ENCODE measurements around the gene GRID2. TPM values are rescaled to one million over a fixed set of nuclear protein-coding genes. Genes with fewer than 3 reads are reported as not detected.

GRID2 gene
- polyA plus RNA-seq, 1 donor (not counting 4 experiments of a cell fraction or from before 2014, with no cell fraction given) = not detected

DNA sequence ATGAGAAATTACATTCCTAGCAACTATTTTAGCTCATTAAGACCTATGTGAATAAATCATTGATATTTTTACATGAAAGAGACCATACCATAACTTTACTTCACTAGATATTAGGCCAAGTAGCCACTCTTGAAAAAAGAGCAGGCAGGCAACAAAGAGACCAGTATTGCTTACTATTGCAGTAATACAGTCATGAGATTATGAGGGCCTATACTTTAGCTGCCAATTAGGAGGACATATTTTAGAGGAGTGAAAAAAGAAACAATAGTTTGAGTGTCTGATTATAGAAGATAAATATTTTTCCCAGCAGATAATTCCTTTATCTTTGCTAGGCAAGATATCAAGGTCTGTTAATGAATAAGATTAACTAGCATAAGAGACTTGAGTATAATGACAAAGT is 739.0 kb downstream of the GRID2 start:
- H3K9me3 ChIP-seq (ENCODE audit: control insufficient read depth, low read depth, low read length) = no peaks in the 10 kb centered on the region
- H3K9me1 ChIP-seq (ENCODE audit: control insufficient read depth, extremely low read depth, insufficient read depth, low read length) = no peaks in the 10 kb centered on the region
- TF ChIP-seq EZH2 (IDR thresholded peaks at IDR 0.05; ENCODE audit: low read length) = no peak
- TF ChIP-seq, protein P1, sequence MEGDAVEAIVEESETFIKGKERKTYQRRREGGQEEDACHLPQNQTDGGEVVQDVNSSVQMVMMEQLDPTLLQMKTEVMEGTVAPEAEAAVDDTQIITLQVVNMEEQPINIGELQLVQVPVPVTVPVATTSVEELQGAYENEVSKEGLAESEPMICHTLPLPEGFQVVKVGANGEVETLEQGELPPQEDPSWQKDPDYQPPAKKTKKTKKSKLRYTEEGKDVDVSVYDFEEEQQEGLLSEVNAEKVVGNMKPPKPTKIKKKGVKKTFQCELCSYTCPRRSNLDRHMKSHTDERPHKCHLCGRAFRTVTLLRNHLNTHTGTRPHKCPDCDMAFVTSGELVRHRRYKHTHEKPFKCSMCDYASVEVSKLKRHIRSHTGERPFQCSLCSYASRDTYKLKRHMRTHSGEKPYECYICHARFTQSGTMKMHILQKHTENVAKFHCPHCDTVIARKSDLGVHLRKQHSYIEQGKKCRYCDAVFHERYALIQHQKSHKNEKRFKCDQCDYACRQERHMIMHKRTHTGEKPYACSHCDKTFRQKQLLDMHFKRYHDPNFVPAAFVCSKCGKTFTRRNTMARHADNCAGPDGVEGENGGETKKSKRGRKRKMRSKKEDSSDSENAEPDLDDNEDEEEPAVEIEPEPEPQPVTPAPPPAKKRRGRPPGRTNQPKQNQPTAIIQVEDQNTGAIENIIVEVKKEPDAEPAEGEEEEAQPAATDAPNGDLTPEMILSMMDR (optimal IDR thresholded peaks at IDR 0.05 in 1 of 3, IDR thresholded peaks at IDR 0.05 in 1 of 3, conservative IDR thresholded peaks at IDR 0.05 in 1 of 3; ENCODE audit: extremely low read depth in 1 of 3, insufficient read depth in 2 of 3, low read length in 3 of 3) = no peak
- no peak overlapping the region for H3K27ac ChIP-seq (ENCODE audit: control insufficient read depth, insufficient read depth, low read length)
- H3K4me3 ChIP-seq (ENCODE audit: control insufficient read depth in 2 of 3, extremely low read depth in 1 of 3, insufficient read depth in 2 of 3, low read depth in 1 of 3, low read length in 3 of 3) = no peak overlapping the region
- H3K27me3 ChIP-seq (ENCODE audit: control insufficient read depth, extremely low read depth, insufficient read depth, low read length) = no peaks in the 10 kb centered on the region
- H3K4me2 ChIP-seq (ENCODE audit: control insufficient read depth, extremely low read depth, insufficient read depth, low read depth, low read length) = no peak overlapping the region
- H2AFZ ChIP-seq (ENCODE audit: control insufficient read depth, low read length) = no peak overlapping the region
- no peak overlapping the region for H3K9ac ChIP-seq (ENCODE audit: control insufficient read depth, extremely low read depth, insufficient read depth, low read length)
- no peaks in the 10 kb centered on the region for H3K36me3 ChIP-seq (ENCODE audit: control insufficient read depth in 2 of 2, extremely low read depth in 1 of 2, insufficient read depth in 2 of 2, low read length in 2 of 2)
- H3K4me1 ChIP-seq (ENCODE audit: control insufficient read depth, extremely low read depth, insufficient read depth, low read length) = no peaks in the 10 kb centered on the region
- FAIRE-seq = no peak
- dilution Hi-C loops (cut with MboI; ENCODE audit: extremely low pct_ligation_motif_present, low sequenced_read_pairs) = no loop called here
- H4K20me1 ChIP-seq (ENCODE audit: control insufficient read depth, extremely low read depth, insufficient read depth, low read length) = no peaks in the 10 kb centered on the region
- no peak for DNase-seq (ENCODE audit: low read depth, low spot score)
- H3K79me2 ChIP-seq (ENCODE audit: control insufficient read depth, insufficient read depth, low read length) = no peaks in the 10 kb centered on the region

DNA sequence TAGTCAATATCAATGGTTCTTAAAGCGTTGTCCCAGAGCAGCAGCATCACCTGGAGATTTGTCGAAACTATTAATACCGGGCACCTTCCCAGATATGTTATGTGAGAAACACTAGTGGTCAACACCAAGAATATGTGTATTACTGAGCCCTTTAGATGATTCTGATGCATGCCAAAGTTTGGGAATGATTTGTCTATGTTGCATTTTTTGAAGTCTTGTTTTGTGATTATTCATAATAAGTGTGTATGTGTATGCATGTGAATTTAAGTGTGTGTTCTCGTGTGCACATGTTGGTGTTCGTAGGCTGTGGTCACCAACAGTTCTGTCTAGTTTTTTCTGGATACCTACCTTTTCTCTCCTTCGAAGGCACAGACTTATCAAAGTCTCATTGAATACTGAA is 749.4 kb downstream of the GRID2 start:
- Histone ChIP-seq H3K4me1 (ENCODE audit: control insufficient read depth, extremely low read depth, insufficient read depth, low read length) (no peaks in the 10 kb centered on the region), H3K9me3 (ENCODE audit: control insufficient read depth, low read depth, low read length) (no peaks in the 10 kb centered on the region), H3K9ac (ENCODE audit: control insufficient read depth, extremely low read depth, insufficient read depth, low read length) (no peak overlapping the region), H3K36me3 (ENCODE audit: control insufficient read depth in 2 of 2, extremely low read depth in 1 of 2, insufficient read depth in 2 of 2, low read length in 2 of 2) (no peaks in the 10 kb centered on the region), H3K79me2 (ENCODE audit: control insufficient read depth, insufficient read depth, low read length) (no peaks in the 10 kb centered on the region), H3K9me1 (ENCODE audit: control insufficient read depth, extremely low read depth, insufficient read depth, low read length) (no peaks in the 10 kb centered on the region), H4K20me1 (ENCODE audit: control insufficient read depth, extremely low read depth, insufficient read depth, low read length) (no peaks in the 10 kb centered on the region), H3K27ac (ENCODE audit: control insufficient read depth, insufficient read depth, low read length) (no peak overlapping the region), H3K4me2 (ENCODE audit: control insufficient read depth, extremely low read depth, insufficient read depth, low read depth, low read length) (no peak overlapping the region), H3K4me3 (ENCODE audit: control insufficient read depth in 2 of 3, extremely low read depth in 1 of 3, insufficient read depth in 2 of 3, low read depth in 1 of 3, low read length in 3 of 3) (no peak overlapping the region), H3K27me3 (ENCODE audit: control insufficient read depth, extremely low read depth, insufficient read depth, low read length) (no peaks in the 10 kb centered on the region), H2AFZ (ENCODE audit: control insufficient read depth, low read length) (no peak overlapping the region)
- dilution Hi-C loops (cut with MboI; ENCODE audit: extremely low pct_ligation_motif_present, low sequenced_read_pairs) = no loop called here
- no peak for FAIRE-seq
- no peak for TF ChIP-seq EZH2 (IDR thresholded peaks at IDR 0.05; ENCODE audit: low read length)
- TF ChIP-seq, protein P1 (optimal IDR thresholded peaks at IDR 0.05 in 1 of 3, IDR thresholded peaks at IDR 0.05 in 1 of 3, conservative IDR thresholded peaks at IDR 0.05 in 1 of 3; ENCODE audit: extremely low read depth in 1 of 3, insufficient read depth in 2 of 3, low read length in 3 of 3) = no peak
- DNase-seq (ENCODE audit: low read depth, low spot score) = no peak
